AG09319 (cell line): ENCODE results near the gene SSH2.

Experiments used
- DNase-seq: peaks from one replicate; pipeline ENCODE4 v3.0.0-alpha.2; 2010; ENCODE audit warnings: low read depth; ENCODE audit errors: extremely low read depth
- CTCF ChIP-seq: IDR thresholded peaks from 2 replicates; pipeline ENCODE4 v1.5.1; 2011; ENCODE audit warnings: low read depth, mild to moderate bottlenecking, inconsistent platforms, low read length, moderate library complexity

Gene SSH2

DNA sequence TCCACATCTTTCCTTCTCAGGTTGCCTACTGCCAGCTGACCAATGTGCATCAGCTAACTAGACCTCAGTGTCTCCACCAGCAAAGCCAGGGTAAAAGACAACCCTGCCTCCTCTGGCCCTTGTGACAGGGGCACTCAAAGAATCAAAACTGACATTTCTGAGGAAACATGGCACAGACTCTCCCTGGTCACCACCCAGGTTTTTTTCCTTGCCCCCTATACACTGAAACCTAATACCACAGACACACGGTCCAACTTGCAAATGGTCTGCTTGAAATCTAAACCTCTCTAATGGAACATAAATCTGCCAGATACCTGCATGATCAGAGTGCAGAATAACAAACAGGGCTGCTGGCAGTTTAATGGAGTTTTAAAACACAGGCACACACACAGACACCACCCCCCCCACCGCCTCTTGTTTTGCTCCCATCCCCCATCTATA lies 287.8 kb downstream of the SSH2 start:
- no peak for TF ChIP-seq CTCF
- DNase-seq: no peak

- no peak for DNase-seq
- no peak for TF ChIP-seq CTCF
These were observed 288.9 kb downstream of the SSH2 start for GRCh38 chr17:29640981-29641642.

DNA sequence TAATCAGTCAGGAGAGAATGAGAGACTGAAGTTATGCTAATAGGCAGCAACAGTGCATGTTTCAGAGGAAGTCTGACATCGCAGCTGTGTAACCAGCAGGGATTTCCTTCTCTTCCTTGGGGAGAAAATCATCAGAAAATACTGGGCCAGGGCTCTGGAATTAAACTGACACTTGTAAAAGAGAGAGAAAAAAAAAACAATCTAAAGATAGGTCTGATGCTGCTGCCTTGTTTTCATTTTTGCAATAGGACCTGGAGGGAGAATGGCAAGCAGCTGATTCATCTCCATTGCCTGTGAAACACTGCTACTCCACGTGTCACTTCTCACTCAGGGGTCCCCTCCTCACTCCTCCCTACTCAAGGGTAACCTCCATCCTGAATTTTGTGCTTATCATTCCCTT lies 289.6 kb downstream of the SSH2 start:
- TF ChIP-seq CTCF: no peak
- no peak for DNase-seq

- no peak for TF ChIP-seq CTCF
- no peak for DNase-seq
These were observed 296.1 kb downstream of the SSH2 start for GRCh38 chr17:29633886-29634285.

- no peak for DNase-seq
- TF ChIP-seq CTCF: no peak
These were observed 299.3 kb downstream of the SSH2 start for GRCh38 chr17:29630630-29631193.

GRCh38 chr17:29629839-29630238 lies 300.2 kb downstream of the SSH2 start:
- no peak for DNase-seq
- no peak for TF ChIP-seq CTCF

- no peak for DNase-seq
- no peak for TF ChIP-seq CTCF
These were observed 301.4 kb downstream of the SSH2 start for GRCh38 chr17:29628644-29629043.
